ENCODE measurements around the gene MRPS18B. TPM values are rescaled to one million over a fixed set of nuclear protein-coding genes. Genes with fewer than 3 reads are reported as not detected.
"Not testable (repeated sequence)": the region's sequence is repeated elsewhere in the genome, so short reads cannot be mapped to it uniquely, and the experiment has no call there.

Gene MRPS18B
- total RNA-seq, 2 donors from 2014 or later, result 23.6 to 27.3 TPM

- H3K27me3 ChIP-seq (replicated peaks; ENCODE audit: insufficient read depth), result no peaks in the 10 kb centered on the region
- peaks cover 77% of the 10 kb centered on the region for H3K36me3 ChIP-seq
- H3K9me3 ChIP-seq, result no peaks in the 10 kb centered on the region
- no peak for DNase-seq (ENCODE audit: low spot score)
- no peaks in the 10 kb centered on the region for H3K4me1 ChIP-seq (ENCODE audit: control insufficient read depth in 1 of 2, low read depth in 2 of 2)
- no peak for ATAC-seq (ENCODE audit: insufficient number of reproducible peaks, low FRiP score, low read depth)
- no peak for TF ChIP-seq CTCF (IDR thresholded peaks at IDR 0.05)
- no peak overlapping the region for H3K4me3 ChIP-seq
- H3K27ac ChIP-seq, result no peak overlapping the region
Observed at GRCh38 chr6:30657454-30657853, 39.8 kb downstream of the MRPS18B start.

- peaks cover 78% of the 10 kb centered on the region for H3K36me3 ChIP-seq
- H3K27me3 ChIP-seq (replicated peaks; ENCODE audit: insufficient read depth); H3K4me1 ChIP-seq (ENCODE audit: control insufficient read depth in 1 of 2, low read depth in 2 of 2); ATAC-seq (ENCODE audit: insufficient number of reproducible peaks, low FRiP score, low read depth); H3K9me3 ChIP-seq; H3K27ac ChIP-seq; DNase-seq (ENCODE audit: low spot score); H3K4me3 ChIP-seq: not testable (repeated sequence)
Observed at GRCh38 chr6:30657922-30658321, 40.3 kb downstream of the MRPS18B start.

- TF ChIP-seq CTCF (IDR thresholded peaks at IDR 0.05), result no peak
- no peak for DNase-seq (ENCODE audit: low spot score)
- H3K4me3 ChIP-seq, result no peak overlapping the region
- H3K9me3 ChIP-seq, result no peaks in the 10 kb centered on the region
- no peaks in the 10 kb centered on the region for H3K27me3 ChIP-seq (replicated peaks; ENCODE audit: insufficient read depth)
- H3K36me3 ChIP-seq, result peaks cover 61% of the 10 kb centered on the region
- no peak for ATAC-seq (ENCODE audit: insufficient number of reproducible peaks, low FRiP score, low read depth)
- no peaks in the 10 kb centered on the region for H3K4me1 ChIP-seq (ENCODE audit: control insufficient read depth in 1 of 2, low read depth in 2 of 2)
- no peak overlapping the region for H3K27ac ChIP-seq
Observed at GRCh38 chr6:30664994-30665767, 47.5 kb downstream of the MRPS18B start.

- H3K9me3 ChIP-seq; DNase-seq (ENCODE audit: low spot score); H3K27me3 ChIP-seq (replicated peaks; ENCODE audit: insufficient read depth); H3K27ac ChIP-seq; ATAC-seq (ENCODE audit: insufficient number of reproducible peaks, low FRiP score, low read depth); H3K4me1 ChIP-seq (ENCODE audit: control insufficient read depth in 1 of 2, low read depth in 2 of 2); H3K4me3 ChIP-seq: not testable (repeated sequence)
- peaks cover 61% of the 10 kb centered on the region for H3K36me3 ChIP-seq
Observed at GRCh38 chr6:30666300-30666699, 48.7 kb downstream of the MRPS18B start.

- no peaks in the 10 kb centered on the region for H3K27me3 ChIP-seq (replicated peaks; ENCODE audit: insufficient read depth)
- no peak overlapping the region for H3K4me3 ChIP-seq
- H3K27ac ChIP-seq, result no peak overlapping the region
- no peaks in the 10 kb centered on the region for H3K9me3 ChIP-seq
- H3K36me3 ChIP-seq, result peaks cover 20% of the 10 kb centered on the region
- no peak for TF ChIP-seq CTCF (IDR thresholded peaks at IDR 0.05)
- no peak for DNase-seq (ENCODE audit: low spot score)
- no peak for ATAC-seq (ENCODE audit: insufficient number of reproducible peaks, low FRiP score, low read depth)
- H3K4me1 ChIP-seq (ENCODE audit: control insufficient read depth in 1 of 2, low read depth in 2 of 2), result peaks cover 9 to 22% of the 10 kb centered on the region in 2 donors
Observed at GRCh38 chr6:30670760-30671527, 53.3 kb downstream of the MRPS18B start.

Measured in thoracic aorta (tissue), 2 donors.